GM12878 (cell line): ENCODE results near the gene GBP2. TPM values are rescaled to one million over a fixed set of nuclear protein-coding genes. Genes with fewer than 3 reads are reported as not detected.

Source experiments
- ATAC-seq: fragments of 200-7000 bp; cut with Tn5 transposase; 3 replicates; pipeline ENCODE4 v1.9.1; 2020; ENCODE audit warnings: mild to moderate bottlenecking, moderate library complexity
- BruUV-seq: library from RNA; stranded (reverse); fragments of 400-500 nt; replicated peaks from 2 replicates; lab custom pipeline; 2021; lab: Mats Ljungman, UMichigan
- CTCF ChIA-PET: fragments of 300-600 bp; sonication (Branson Sonifier 250); formaldehyde crosslinking; extraction: SDS; loops from one replicate; lab custom pipeline; 2021; ENCODE audit warnings: inconsistent platforms; lab: Yijun Ruan, JAX
- POLR2A ChIA-PET: fragments of 350-600 bp; formaldehyde crosslinking; extraction: SDS; loops from one replicate; lab custom pipeline; 2021; ENCODE audit warnings: inconsistent platforms; lab: Charles Lee
- RAD21 ChIA-PET: fragments of 300-600 bp; sonication (Branson Sonifier 250); formaldehyde crosslinking; loops from one replicate; lab custom pipeline; 2023; ENCODE audit warnings: antibody characterized with exemption; ENCODE audit not compliant: unreplicated experiment; lab: Charles Lee
- SMC1A ChIA-PET: fragments of 300-600 bp; sonication (Branson Sonifier 250); formaldehyde crosslinking; loops from one replicate; lab custom pipeline; 2023; ENCODE audit not compliant: unreplicated experiment, uncharacterized antibody; lab: Charles Lee
- DNase-seq: peaks from one replicate; pipeline ENCODE4 v3.0.0-alpha.2; 2011; ENCODE audit warnings: low read depth, low spot score
- FAIRE-seq: peaks from 3 replicates; lab custom pipeline; 2011; peaks lifted over from hg19 to GRCh38; lab: Jason Lieb, UNC
- H2AFZ ChIP-seq: 2 replicates; pipeline ENCODE4 v1.6.0; 2011; ENCODE audit warnings: low read depth, low read length, control low read depth; ENCODE audit not compliant: control insufficient read depth
- H3K27ac ChIP-seq: 2 replicates; pipeline ENCODE4 v1.5.1; 2011; ENCODE audit warnings: control low read depth; ENCODE audit not compliant: control insufficient read depth, insufficient read depth
- H3K27me3 ChIP-seq, 2 experiments: replicated peaks in 1 of 2; 2 replicates each; pipeline versions ENCODE4 v1.6.0 to v1.6.1; 2011; ENCODE audit warnings: low read length in 1 of 2; ENCODE audit not compliant: control insufficient read depth in 2 of 2, insufficient read depth in 2 of 2
- H3K36me3 ChIP-seq, 2 experiments: 2 replicates each; pipeline ENCODE4 v1.5.1; 2011; ENCODE audit warnings: low read length in 1 of 2; ENCODE audit not compliant: control insufficient read depth in 2 of 2, insufficient read depth in 2 of 2
- H3K4me1 ChIP-seq: 2 replicates; pipeline ENCODE4 v1.6.1; 2011; ENCODE audit warnings: mild to moderate bottlenecking, low read length, moderate library complexity, mixed read lengths; ENCODE audit not compliant: control insufficient read depth, insufficient read depth
- H3K4me2 ChIP-seq: 2 replicates; pipeline ENCODE4 v1.6.0; 2011; ENCODE audit warnings: control low read depth; ENCODE audit not compliant: control insufficient read depth, insufficient read depth
- H3K4me3 ChIP-seq: fragments of 200-600 bp; sonication (generic); 2 replicates; pipeline ENCODE4 v1.5.1; 2016
- H3K79me2 ChIP-seq: 2 replicates; pipeline ENCODE4 v1.6.0; 2011; ENCODE audit warnings: low read length; ENCODE audit not compliant: control insufficient read depth, insufficient read depth
- H3K9ac ChIP-seq: 2 replicates; pipeline ENCODE4 v1.8.0; 2011; ENCODE audit warnings: low read length, control low read depth, mixed read lengths; ENCODE audit not compliant: control insufficient read depth, insufficient read depth
- H3K9me3 ChIP-seq: replicated peaks from 3 replicates; pipeline ENCODE4 v1.5.1; 2011; ENCODE audit warnings: mild to moderate bottlenecking, low read length; ENCODE audit not compliant: control insufficient read depth, insufficient read depth
- H4K20me1 ChIP-seq: 2 replicates; pipeline ENCODE4 v1.6.0; 2011; ENCODE audit not compliant: control insufficient read depth, insufficient read depth
- RFX5 ChIP-seq: IDR thresholded peaks from 2 replicates; pipeline ENCODE4 v1.6.1; 2011; ENCODE audit warnings: low read depth, low read length, improper control_type of control experiment
- SRF ChIP-seq, 2 experiments: IDR thresholded peaks; 2 replicates each; pipeline ENCODE4 v1.6.1; 2011; ENCODE audit warnings: low read depth in 2 of 2, low read length in 2 of 2, mild to moderate bottlenecking in 1 of 2, moderate library complexity in 1 of 2
- ZBTB11 ChIP-seq: fragments of 450-650 bp; formaldehyde crosslinking; IDR thresholded peaks from 2 replicates; pipeline ENCODE4 v1.5.0; 2022; ENCODE audit warnings: mild to moderate bottlenecking, missing genetic modification characterization
- WGBS: methylation state at CpG from one replicate; pipeline ENCODE4 v1.1.6; 2016; ENCODE audit warnings: low lambda C conversion rate; ENCODE audit not compliant: insufficient replicate concordance, insufficient coverage; ENCODE audit errors: missing lambda C conversion rate; 5-methylcytosine and 5-hydroxymethylcytosine counted together
- in situ Hi-C: fragments of 300-500 bp; cut with MboI; formaldehyde crosslinking; loops from 9 replicates; pipeline ENCODE4 v1.14.3; 2018; ENCODE audit warnings: mixed read lengths
- intact Hi-C: fragments of 100-400 bp; cut with micrococcal nuclease; formaldehyde crosslinking; loops from one replicate; pipeline ENCODE4 v1.14.2; 2022; ENCODE audit not compliant: unreplicated experiment
- polyA plus RNA-seq, 11 experiments: library from polyadenylated mRNA; depleted of rRNA in 4 of 11; unstranded in 6 of 11; stranded (reverse) in 5 of 11; fragments of >200 nt; fragmentation: Nextera tagmentation in 4 of 11; fragmentation: Illumina TruSeq in 1 of 11; extraction: Ambion mirVana in 4 of 11; extraction: Trizol in 1 of 11; gene quantifications; 1 replicate in 1 of 11; 2 replicates in 10 of 11; pipeline versions ENCODE4 v1.2.1 to v1.2.3, GENCODE V29; 2011 to 2016; ENCODE audit warnings: inconsistent platforms in 2 of 11, missing spikeins in 2 of 11, low read depth in 1 of 11
- total RNA-seq, 4 experiments: library from RNA; depleted of rRNA in 3 of 4; stranded (reverse); fragments of >200 nt in 3 of 4; fragmentation: Illumina TruSeq in 1 of 4; extraction: Trizol in 1 of 4; gene quantifications; 2 replicates each; pipeline versions ENCODE4 v1.2.1 to v1.2.3, GENCODE V29; 2013 to 2021
- TF ChIP-seq, protein P1 (sequence below): fragments of 450-650 bp; IDR thresholded peaks from 2 replicates; pipeline ENCODE4 v1.6.1; 2017; ENCODE audit warnings: mild to moderate bottlenecking

The GBP2 gene
- total and polyA plus RNA-seq, 10 of the 15 experiments (the other 5 are each of a cell fraction or from before 2014, with no cell fraction given): 1.6 to 5.9 (median 3.2) TPM

GRCh38 chr1:89070509-89070908, 55.4 kb downstream of the GBP2 start:
- no peaks in the 10 kb centered on the region for H3K36me3 ChIP-seq
- 30% methylated on average over 1 of the region's 1 CpG for WGBS
- in situ Hi-C loops (no loop called here), intact Hi-C loops (no loop called here)
- RAD21 ChIA-PET: interaction anchor here (1.0 kb wide), 1 partner anchor 11 kb away, joined by 3 read pairs; no protein-coding TSS in a partner anchor
- H3K9me3 ChIP-seq: no peaks in the 10 kb centered on the region
- H3K4me1 ChIP-seq: no peaks in the 10 kb centered on the region
- no TSS peak for BruUV-seq
- ATAC-seq (no peak), DNase-seq (no peak), FAIRE-seq (peak; percentile 44)
- TF ChIP-seq ZBTB11 (CRISPR knock-in tag): no peak
- no peak for TF ChIP-seq RFX5
- no peak for TF ChIP-seq SRF (IDR thresholded peaks at IDR 0.05; ENCODE audit: low read depth in 2 of 2, low read length in 2 of 2)
- TF ChIP-seq, protein P1, sequence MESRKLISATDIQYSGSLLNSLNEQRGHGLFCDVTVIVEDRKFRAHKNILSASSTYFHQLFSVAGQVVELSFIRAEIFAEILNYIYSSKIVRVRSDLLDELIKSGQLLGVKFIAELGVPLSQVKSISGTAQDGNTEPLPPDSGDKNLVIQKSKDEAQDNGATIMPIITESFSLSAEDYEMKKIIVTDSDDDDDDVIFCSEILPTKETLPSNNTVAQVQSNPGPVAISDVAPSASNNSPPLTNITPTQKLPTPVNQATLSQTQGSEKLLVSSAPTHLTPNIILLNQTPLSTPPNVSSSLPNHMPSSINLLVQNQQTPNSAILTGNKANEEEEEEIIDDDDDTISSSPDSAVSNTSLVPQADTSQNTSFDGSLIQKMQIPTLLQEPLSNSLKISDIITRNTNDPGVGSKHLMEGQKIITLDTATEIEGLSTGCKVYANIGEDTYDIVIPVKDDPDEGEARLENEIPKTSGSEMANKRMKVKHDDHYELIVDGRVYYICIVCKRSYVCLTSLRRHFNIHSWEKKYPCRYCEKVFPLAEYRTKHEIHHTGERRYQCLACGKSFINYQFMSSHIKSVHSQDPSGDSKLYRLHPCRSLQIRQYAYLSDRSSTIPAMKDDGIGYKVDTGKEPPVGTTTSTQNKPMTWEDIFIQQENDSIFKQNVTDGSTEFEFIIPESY: no peak
- H3K9ac ChIP-seq: no peak overlapping the region
- H4K20me1 ChIP-seq: no peaks in the 10 kb centered on the region
- POLR2A ChIA-PET: no interaction called here
- H2AFZ ChIP-seq: no peak overlapping the region; the same call in 1 of the 2 replicates
- no peaks in the 10 kb centered on the region for H3K79me2 ChIP-seq
- CTCF ChIA-PET: interaction anchor here (0.9 to 1.7 kb wide), 2 partner anchors 8 to 15 kb away, joined by 3 to 8 read pairs; no protein-coding TSS in a partner anchor
- H3K4me3 ChIP-seq: no peak overlapping the region
- no peak overlapping the region for H3K4me2 ChIP-seq
- SMC1A ChIA-PET: interaction anchor here (0.9 to 2.9 kb wide), 5 partner anchors 8 to 129 kb away, joined by 3 to 15 read pairs (median 3); partner anchors contain the start of gene GBP4
- no peaks in the 10 kb centered on the region for H3K27me3 ChIP-seq
- no peak overlapping the region for H3K27ac ChIP-seq
